Stimulated activated CD4-positive, alpha-beta T cell treated with anti-CD3 and anti-CD28 coated beads, Interleukin-1b, Interleukin-23, amount 100 ng/mL, for 48 hours (primary cell): ENCODE data around the gene GNAI1.
"Not testable (repeated sequence)": the region's sequence is repeated elsewhere in the genome, so short reads cannot be mapped to it uniquely, and the experiment has no call there.

Source experiments
- DNase-seq: peaks from one replicate; pipeline ENCODE4 v3.0.0-alpha.2; 2020

Gene GNAI1

GRCh38 chr7:80133361-80134114 lies 1.1 kb upstream of the GNAI1 start:
- no peak for DNase-seq

- DNase-seq, result no peak
Measured at GRCh38 chr7:80134115-80134535, 506 bp upstream of the GNAI1 start.

- peak; percentile 19 for DNase-seq
Measured at GRCh38 chr7:80135309-80136104, 876 bp downstream of the GNAI1 start.

GRCh38 chr7:80136261-80137055 lies 1.8 kb downstream of the GNAI1 start:
- DNase-seq, result no peak

- no peak for DNase-seq
Measured at GRCh38 chr7:80137410-80137809, 2.8 kb downstream of the GNAI1 start.

- no peak for DNase-seq
Measured at GRCh38 chr7:80139236-80139635, 4.6 kb downstream of the GNAI1 start.

GRCh38 chr7:80140388-80140787 lies 5.8 kb downstream of the GNAI1 start:
- no peak for DNase-seq

GRCh38 chr7:80141376-80141775 lies 6.7 kb downstream of the GNAI1 start:
- no peak for DNase-seq

GRCh38 chr7:80142853-80143580 lies 8.4 kb downstream of the GNAI1 start:
- DNase-seq, result no peak

- DNase-seq, result no peak
Measured at GRCh38 chr7:80145780-80146422, 11.3 kb downstream of the GNAI1 start.

- no peak for DNase-seq
Measured at GRCh38 chr7:80146545-80147182, 12.0 kb downstream of the GNAI1 start.

GRCh38 chr7:80147543-80148391 lies 13.1 kb downstream of the GNAI1 start:
- DNase-seq, result no peak

- no peak for DNase-seq
Measured at GRCh38 chr7:80150611-80151273, 16.1 kb downstream of the GNAI1 start.

GRCh38 chr7:80151274-80151665 lies 16.6 kb downstream of the GNAI1 start:
- DNase-seq, result peak; percentile 36

- no peak for DNase-seq
Measured at GRCh38 chr7:80153446-80153845, 18.8 kb downstream of the GNAI1 start.

GRCh38 chr7:80154656-80155333 lies 20.2 kb downstream of the GNAI1 start:
- DNase-seq, result no peak

GRCh38 chr7:80155374-80155773 lies 20.7 kb downstream of the GNAI1 start:
- DNase-seq, result no peak

GRCh38 chr7:80157770-80158169 lies 23.1 kb downstream of the GNAI1 start:
- not testable (repeated sequence) for DNase-seq

GRCh38 chr7:80159802-80160201 lies 25.2 kb downstream of the GNAI1 start:
- no peak for DNase-seq

- no peak for DNase-seq
Measured at GRCh38 chr7:80161466-80161865, 26.8 kb downstream of the GNAI1 start.
